H1 (cell line): Measurements from ENCODE around the gene SYNRG. TPM values are rescaled to one million over a fixed set of nuclear protein-coding genes. Genes with fewer than 3 reads are reported as not detected.
"Not testable (repeated sequence)": the region's sequence is repeated elsewhere in the genome, so short reads cannot be mapped to it uniquely, and the experiment has no call there.

Experiments used
- CTCF ChIA-PET: fragments of 300-600 bp; sonication (Branson Sonifier 250); formaldehyde crosslinking; loops from one replicate; lab custom pipeline; 2021; ENCODE audit not compliant: partially characterized antibody; lab: Charles Lee
- POLR2A ChIA-PET: fragments of 300-600 bp; sonication (Branson Sonifier 250); formaldehyde crosslinking; loops from one replicate; lab custom pipeline; 2021; ENCODE audit warnings: inconsistent platforms; ENCODE audit not compliant: partially characterized antibody; lab: Charles Lee
- DNase-seq, 2 experiments: peaks; one replicate each; pipeline versions ENCODE4 v3.0.0 to v3.0.0-alpha.2; 2010 to 2022; ENCODE audit warnings: low spot score in 2 of 2, low read depth in 1 of 2, mixed read lengths in 1 of 2
- FAIRE-seq: peaks from 2 replicates; lab custom pipeline; 2011; peaks lifted over from hg19 to GRCh38; lab: Jason Lieb, UNC
- H2AFZ ChIP-seq: 2 replicates; pipeline ENCODE4 v1.8.1; 2012; ENCODE audit warnings: low read length, inconsistent platforms
- H2AK5ac ChIP-seq: 2 replicates; pipeline ENCODE4 v1.6.1; 2013; ENCODE audit warnings: low read depth, low read length
- H2BK120ac ChIP-seq: replicated peaks from 2 replicates; pipeline ENCODE3; 2013; ENCODE audit warnings: low read depth, low read length, inconsistent platforms
- H2BK12ac ChIP-seq: 2 replicates; pipeline ENCODE4 v1.6.1; 2013; ENCODE audit warnings: low read depth, low read length
- H2BK15ac ChIP-seq: 2 replicates; pipeline ENCODE4 v1.6.1; 2013; ENCODE audit warnings: low read length
- H2BK20ac ChIP-seq: 2 replicates; pipeline ENCODE4 v1.6.1; 2013; ENCODE audit warnings: low read length
- H2BK5ac ChIP-seq: 2 replicates; pipeline ENCODE4 v1.6.1; 2013; ENCODE audit warnings: low read depth, low read length
- H3K14ac ChIP-seq: 2 replicates; pipeline ENCODE4 v1.6.1; 2013; ENCODE audit warnings: inconsistent platforms; ENCODE audit not compliant: insufficient read length
- H3K18ac ChIP-seq: 2 replicates; pipeline ENCODE4 v1.6.1; 2013; ENCODE audit warnings: low read length; ENCODE audit errors: extremely low read depth
- H3K23ac ChIP-seq: 2 replicates; pipeline ENCODE4 v1.6.1; 2013; ENCODE audit warnings: inconsistent platforms; ENCODE audit not compliant: insufficient read length
- H3K23me2 ChIP-seq: 2 replicates; pipeline ENCODE4 v1.6.1; 2013; ENCODE audit warnings: low read depth, low read length
- H3K27ac ChIP-seq: 2 replicates; pipeline ENCODE4 v1.6.1; 2011; ENCODE audit warnings: low read depth, low read length, inconsistent platforms
- H3K27me3 ChIP-seq, 4 experiments: replicated peaks in 1 of 4; 1 replicate in 1 of 4; 2 replicates in 3 of 4; pipeline versions ENCODE4 v1.6.1 to v1.8.1; 2011 to 2013; ENCODE audit warnings: low read length in 3 of 4, mild to moderate bottlenecking in 3 of 4, inconsistent platforms in 2 of 4, mixed read lengths in 2 of 4, moderate library complexity in 1 of 4; ENCODE audit not compliant: control insufficient read depth in 3 of 4, insufficient read depth in 3 of 4; ENCODE audit errors: extremely low read depth in 1 of 4
- H3K36me3 ChIP-seq, 4 experiments: 2 replicates each; pipeline versions ENCODE4 v1.6.1 to v1.8.1; 2011 to 2013; ENCODE audit warnings: mild to moderate bottlenecking in 4 of 4, low read length in 3 of 4, moderate library complexity in 2 of 4, control low read depth in 1 of 4, inconsistent platforms in 1 of 4; ENCODE audit not compliant: insufficient read depth in 4 of 4, control insufficient read depth in 2 of 4
- H3K4ac ChIP-seq: replicated peaks from 2 replicates; pipeline ENCODE3; 2013; ENCODE audit warnings: low read length, low read depth, mixed read lengths, inconsistent platforms; ENCODE audit not compliant: insufficient read length
- H3K4me1 ChIP-seq, 4 experiments: replicated peaks in 1 of 4; 1 replicate in 1 of 4; 2 replicates in 3 of 4; pipeline versions ENCODE4 v1.6.1 to v1.8.1; 2011 to 2013; ENCODE audit warnings: low read length in 3 of 4, inconsistent platforms in 2 of 4, mixed read lengths in 1 of 4; ENCODE audit not compliant: insufficient read depth in 4 of 4, control insufficient read depth in 3 of 4
- H3K4me2 ChIP-seq, 2 experiments: 2 replicates each; pipeline versions ENCODE4 v1.6.1 to v1.8.1; 2011 to 2013; ENCODE audit warnings: low read depth in 2 of 2, low read length in 2 of 2, control low read depth in 1 of 2, inconsistent platforms in 1 of 2, mild to moderate bottlenecking in 1 of 2; ENCODE audit not compliant: insufficient read depth in 1 of 2
- H3K4me3 ChIP-seq, 4 experiments: fragments of 200-600, 300-600 bp in 1 of 4; sonication (generic), shearing (Covaris generic), sonication (Bioruptor Twin) in 1 of 4; 2 replicates each; pipeline versions ENCODE4 v1.5.1 to v1.8.1; 2011 to 2016; ENCODE audit warnings: low read length in 4 of 4, low read depth in 3 of 4, control low read depth in 2 of 4, inconsistent platforms in 2 of 4, mild to moderate bottlenecking in 2 of 4, mixed read lengths in 1 of 4, moderate library complexity in 1 of 4; ENCODE audit not compliant: insufficient read depth in 2 of 4; ENCODE audit errors: extremely low read depth in 1 of 4
- H3K56ac ChIP-seq: replicated peaks from 2 replicates; pipeline ENCODE3; 2013; ENCODE audit warnings: low read depth, mild to moderate bottlenecking, mixed read lengths, low read length, inconsistent platforms; ENCODE audit not compliant: insufficient read length
- H3K79me1 ChIP-seq: 2 replicates; pipeline ENCODE4 v1.6.1; 2013; ENCODE audit warnings: low read depth, low read length, control low read depth
- H3K79me2 ChIP-seq, 2 experiments: 2 replicates each; pipeline versions ENCODE4 v1.6.1 to v1.8.1; 2012 to 2013; ENCODE audit warnings: low read length in 2 of 2, mild to moderate bottlenecking in 2 of 2, inconsistent platforms in 1 of 2; ENCODE audit not compliant: insufficient read depth in 2 of 2, control insufficient read depth in 1 of 2
- H3K9ac ChIP-seq, 4 experiments: replicated peaks in 1 of 4; 1 replicate in 1 of 4; 2 replicates in 3 of 4; pipeline versions ENCODE4 v1.6.1 to v1.8.1; 2011 to 2013; ENCODE audit warnings: low read depth in 3 of 4, low read length in 3 of 4, control low read depth in 2 of 4, mild to moderate bottlenecking in 2 of 4, moderate library complexity in 2 of 4, inconsistent platforms in 1 of 4; ENCODE audit errors: extremely low read depth in 1 of 4
- H3K9me3 ChIP-seq, 2 experiments: 2 replicates each; pipeline versions ENCODE4 v1.6.1 to v1.8.1; 2012 to 2013; ENCODE audit warnings: mild to moderate bottlenecking in 2 of 2, moderate library complexity in 2 of 2, control low read depth in 1 of 2, inconsistent platforms in 1 of 2, low read depth in 1 of 2, low read length in 1 of 2, mixed read lengths in 1 of 2; ENCODE audit not compliant: insufficient read depth in 2 of 2
- H4K20me1 ChIP-seq, 2 experiments: replicated peaks in 1 of 2; 2 replicates each; pipeline versions ENCODE3 to v1.8.1; 2011 to 2013; ENCODE audit warnings: inconsistent platforms in 2 of 2, low read length in 2 of 2, mild to moderate bottlenecking in 1 of 2; ENCODE audit not compliant: insufficient read depth in 2 of 2, control insufficient read depth in 1 of 2
- H4K5ac ChIP-seq: 2 replicates; pipeline ENCODE4 v1.6.1; 2013; ENCODE audit warnings: low read length, low read depth, mixed read lengths, inconsistent platforms; ENCODE audit not compliant: insufficient read length
- H4K8ac ChIP-seq: 2 replicates; pipeline ENCODE4 v1.8.0; 2013; ENCODE audit warnings: mild to moderate bottlenecking, moderate library complexity, low read length, inconsistent platforms; ENCODE audit not compliant: insufficient read depth; ENCODE audit errors: extremely low read depth
- H4K91ac ChIP-seq: replicated peaks from 2 replicates; pipeline ENCODE3; 2013; ENCODE audit warnings: low read length, mixed read lengths, inconsistent platforms; ENCODE audit not compliant: insufficient read length
- WGBS, 2 experiments: shearing (Covaris generic) in 1 of 2; methylation state at CpG; one replicate each; pipeline versions ENCODE4 v1.1.6 to v1.1.7; 2013 to 2015; ENCODE audit warnings: low lambda C conversion rate in 2 of 2, mixed read lengths in 2 of 2, inconsistent platforms in 1 of 2, low coverage in 1 of 2, missing lambda C conversion rate in 1 of 2; ENCODE audit not compliant: insufficient replicate concordance in 2 of 2, insufficient coverage in 1 of 2, insufficient read length in 1 of 2; ENCODE audit errors: extremely low coverage in 1 of 2, missing lambda C conversion rate in 1 of 2; 5-methylcytosine and 5-hydroxymethylcytosine counted together
- polyA plus RNA-seq, 7 experiments: library from polyadenylated mRNA; depleted of rRNA in 3 of 7; stranded (reverse) in 5 of 7; unstranded in 2 of 7; fragments of >200 nt in 5 of 7; fragments of 200-250 nt in 2 of 7; gene quantifications; 1 replicate in 5 of 7; 2 replicates in 1 of 7; 4 replicates in 1 of 7; pipeline versions ENCODE4 v1.2.1 to v1.2.3, GENCODE V29; 2011 to 2013; ENCODE audit warnings: missing spikeins in 2 of 7, mixed read lengths in 2 of 7
- total RNA-seq: library from RNA; stranded (reverse); fragmentation: NEBNext Ultra II Directional; extraction: Animal tissue kit (Norgen Biotek cat#: 25700); gene quantifications from 2 replicates; pipeline ENCODE4 v1.2.1, GENCODE V29; 2021

SYNRG gene
- total and polyA plus RNA-seq, 2 of the 8 experiments (the other 6 are each of a cell fraction or from before 2014, with no cell fraction given): 7.7 to 31.7 TPM

DNA sequence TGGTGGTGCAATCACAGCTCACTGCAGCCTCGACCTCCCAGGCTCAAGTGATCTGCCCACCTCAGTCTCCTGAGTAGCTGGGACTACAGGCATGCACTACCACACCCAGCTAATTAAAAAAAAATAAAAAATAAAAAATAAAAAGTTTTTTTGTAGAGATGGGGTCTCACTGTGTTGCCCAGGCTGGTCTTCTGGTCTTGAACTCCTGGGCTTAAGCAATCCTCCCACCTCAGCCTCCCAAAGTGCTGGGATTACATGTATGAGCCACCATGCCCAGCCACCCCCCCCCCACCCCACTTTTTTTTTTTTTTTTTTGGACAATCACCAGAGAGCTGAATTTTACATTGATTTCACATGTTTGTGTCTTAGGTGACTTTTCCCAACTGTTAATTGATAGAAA is 97.6 kb downstream of the SYNRG start:
- not testable (repeated sequence) for H4K8ac ChIP-seq, H2AFZ ChIP-seq, H3K18ac ChIP-seq, H3K79me2 ChIP-seq, H2BK20ac ChIP-seq, FAIRE-seq, H3K79me1 ChIP-seq, H2BK12ac ChIP-seq, H4K91ac ChIP-seq, H3K56ac ChIP-seq, H4K5ac ChIP-seq, H3K27me3 ChIP-seq, H3K23me2 ChIP-seq, H3K4ac ChIP-seq, H3K27ac ChIP-seq, H3K4me1 ChIP-seq, H3K23ac ChIP-seq, H3K9me3 ChIP-seq, H4K20me1 ChIP-seq, H2AK5ac ChIP-seq, H3K4me3 ChIP-seq, H3K9ac ChIP-seq, H2BK120ac ChIP-seq, H2BK5ac ChIP-seq, H3K4me2 ChIP-seq, DNase-seq, H3K14ac ChIP-seq, H2BK15ac ChIP-seq
- 100% methylated on average over 1 of the region's 1 CpG; no CpG with 5 or more reads in 1 of the 2 experiments for WGBS, 2 experiments
- H3K36me3 ChIP-seq: peaks cover 0 to 22% (median 4%) of the 10 kb centered on the region in 4 experiments; a peak in 5 of 8 replicates
- CTCF ChIA-PET: interaction anchor here (0.7 to 1.4 kb wide), 4 partner anchors 9 to 31 kb away, joined by 3 to 4 read pairs (median 3); no protein-coding TSS in a partner anchor
- POLR2A ChIA-PET: interaction anchor here (2.0 kb wide), 1 partner anchor 17 kb away, joined by 5 read pairs; no protein-coding TSS in a partner anchor
